Heart left ventricle (tissue), 16 donors: ENCODE data around the gene TMPRSS4. TPM values are rescaled to one million over a fixed set of nuclear protein-coding genes. Genes with fewer than 3 reads are reported as not detected.

Source experiments
- ATAC-seq, 4 donors: fragments of 200-7000 bp; cut with Tn5 transposase; one replicate each; pipeline ENCODE4 v1.9.1; 2020 to 2022; ENCODE audit warnings: moderate library complexity in 4 of 4, mild to moderate bottlenecking in 3 of 4, moderate number of reproducible peaks in 1 of 4
- DNase-seq, 5 donors: peaks; one replicate each; pipeline ENCODE4 v3.0.0-alpha.2; 2020
- H3K27ac ChIP-seq, 12 donors: fragments of 200-600 bp; sonication (generic) in 4 of 12; one replicate each; pipeline versions ENCODE4 v1.5.0 to v1.8.0; 2016 to 2022; ENCODE audit warnings: mild to moderate bottlenecking in 2 of 12
- H3K27me3 ChIP-seq, 9 donors: fragments of 200-600 bp; sonication (generic) in 2 of 9; one replicate each; pipeline versions ENCODE4 v1.5.1 to v1.8.0; 2016 to 2022; ENCODE audit warnings: mild to moderate bottlenecking in 3 of 9
- H3K36me3 ChIP-seq, 9 donors: fragments of 200-600 bp; sonication (generic) in 2 of 9; one replicate each; pipeline versions ENCODE4 v1.5.0 to v1.8.0; 2018 to 2022; ENCODE audit warnings: mild to moderate bottlenecking in 2 of 9
- H3K4me1 ChIP-seq, 12 donors: fragments of 200-600 bp; sonication (generic) in 4 of 12; one replicate each; pipeline versions ENCODE4 v1.5.0 to v1.8.0; 2016 to 2022; ENCODE audit warnings: mild to moderate bottlenecking in 3 of 12
- H3K4me3 ChIP-seq, 12 donors: fragments of 200-600 bp; sonication (generic) in 4 of 12; one replicate each; pipeline versions ENCODE4 v1.5.0 to v1.8.0; 2017 to 2022; ENCODE audit warnings: mild to moderate bottlenecking in 9 of 12, moderate library complexity in 4 of 12
- H3K9me3 ChIP-seq, 12 donors: fragments of 200-600 bp; sonication (generic) in 4 of 12; one replicate each; pipeline versions ENCODE4 v1.5.0 to v1.8.0; 2016 to 2022; ENCODE audit warnings: mild to moderate bottlenecking in 1 of 12
- POLR2A ChIP-seq, 2 donors: fragments of 450-650 bp; IDR thresholded peaks; one replicate each; pipeline ENCODE4 v1.6.1; 2017; ENCODE audit warnings: antibody characterized with exemption in 2 of 2, mild to moderate bottlenecking in 2 of 2, moderate library complexity in 2 of 2
- WGBS, 4 donors: extraction: QIAGEN DNeasy Blood & Tissue Kit in 2 of 4; methylation state at CpG; one replicate each; pipeline versions ENCODE4 v1.1.5 to v1.1.7; 2013 to 2018; 5-methylcytosine and 5-hydroxymethylcytosine counted together
- intact Hi-C, 10 donors: fragments of 100-400 bp; cut with DNase I; formaldehyde crosslinking; loops; one replicate each; pipeline versions ENCODE4 v1.11.1 to v1.14.2; 2022
- polyA plus RNA-seq, 2 donors: library from polyadenylated mRNA; stranded (reverse); fragments of 200-250 nt; gene quantifications; one replicate each; pipeline ENCODE4 v1.2.3, GENCODE V29; 2013
- total RNA-seq, 9 donors: library from RNA; depleted of rRNA in 2 of 9; stranded (reverse); fragments of >200 nt in 2 of 9; fragmentation: NEBNext Ultra II Directional in 3 of 9; extraction: Animal tissue kit (Norgen Biotek cat#: 25700) in 3 of 9; gene quantifications; one replicate each; pipeline versions ENCODE4 v1.1.0 to v1.2.4, GENCODE V29; 2016 to 2023
- TF ChIP-seq, protein P1 (sequence below), 12 donors: fragments of 200-600 bp; sonication (generic) in 4 of 12; IDR thresholded peaks; one replicate each; pipeline versions ENCODE4 v1.5.0 to v1.8.0; 2018 to 2022; ENCODE audit warnings: antibody characterized with exemption in 12 of 12, mild to moderate bottlenecking in 5 of 12
- donor health status: ischemic (EF 13 %, LVEDD 7.1; RV severe dilation, severe dysfunction).
- donor health status: healthy with polysubstance abuse.
- donor health status: DM: no; HTN: yes; CAD: no.
- donor health status: DM: no; HTN: no; CAD: no.
- donor health status: ischemic (EF 25% LVEDD 6.9; RV normal size, moderate dysfunction).
- donor health status: ischemic (EF 25% LVEDD 5.7; RV mildly dilated, moderate dysfunction).
- donor health status: healthy.
- donor health status: DM: yes; HTN: yes; CAD: no.
- donor health status: ischemic (EF 35%, LVEDD 5.7; RV mildly dilated, moderate dysfunction).
- donor health status: nonischemic (EF 11% LVEDD 7.7; RV severe dilation, severe dysfunction).
- donor health status: DM: yes; HTN: yes; CAD: no.
- donor health status: PGD.
- donor health status: ischemic (EF 29% LVEDD 5.4; RV normal size, mild dysfunction).
- donor health status: nonischemic (EF 23%, LVEDD 6.1; RV moderate dilation, normal function).

Gene TMPRSS4
- total and polyA plus RNA-seq, 11 donors: 0.13 to 0.39 (median 0.29) TPM; not detected in 7

DNA sequence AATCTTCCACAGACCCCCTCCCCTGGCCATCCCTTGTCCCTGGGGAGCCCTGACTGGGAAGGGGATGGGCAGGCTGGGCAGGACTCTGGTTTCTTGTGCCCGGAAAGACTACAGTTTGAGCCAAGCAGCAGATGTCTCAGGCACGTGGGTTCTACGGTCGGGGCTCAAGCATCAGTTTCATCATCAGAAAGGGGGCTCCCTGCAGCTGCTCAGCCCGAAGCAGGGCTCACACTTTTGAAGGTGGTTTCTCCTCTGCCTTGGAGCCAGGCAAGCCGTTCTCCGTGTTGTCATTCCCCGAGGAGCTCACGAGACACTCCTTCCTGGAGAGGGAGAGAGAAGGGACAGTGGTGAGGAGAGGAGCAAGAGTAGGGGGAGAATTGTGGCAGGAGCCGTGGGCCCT is 59.9 kb downstream of the TMPRSS4 start:
- DNase-seq: no peak
- Histone ChIP-seq H3K4me1 (peaks cover 0 to under 1% (median 0%) of the 10 kb centered on the region in 12 donors), H3K36me3 (peaks cover 0 to 3% (median 0%) of the 10 kb centered on the region in 9 donors), H3K4me3 (no peak overlapping the region), H3K9me3 (no peaks in the 10 kb centered on the region), H3K27me3 (peaks cover 0 to 3% (median 0%) of the 10 kb centered on the region in 9 donors), H3K27ac (no peak overlapping the region)
- TF ChIP-seq, protein P1, sequence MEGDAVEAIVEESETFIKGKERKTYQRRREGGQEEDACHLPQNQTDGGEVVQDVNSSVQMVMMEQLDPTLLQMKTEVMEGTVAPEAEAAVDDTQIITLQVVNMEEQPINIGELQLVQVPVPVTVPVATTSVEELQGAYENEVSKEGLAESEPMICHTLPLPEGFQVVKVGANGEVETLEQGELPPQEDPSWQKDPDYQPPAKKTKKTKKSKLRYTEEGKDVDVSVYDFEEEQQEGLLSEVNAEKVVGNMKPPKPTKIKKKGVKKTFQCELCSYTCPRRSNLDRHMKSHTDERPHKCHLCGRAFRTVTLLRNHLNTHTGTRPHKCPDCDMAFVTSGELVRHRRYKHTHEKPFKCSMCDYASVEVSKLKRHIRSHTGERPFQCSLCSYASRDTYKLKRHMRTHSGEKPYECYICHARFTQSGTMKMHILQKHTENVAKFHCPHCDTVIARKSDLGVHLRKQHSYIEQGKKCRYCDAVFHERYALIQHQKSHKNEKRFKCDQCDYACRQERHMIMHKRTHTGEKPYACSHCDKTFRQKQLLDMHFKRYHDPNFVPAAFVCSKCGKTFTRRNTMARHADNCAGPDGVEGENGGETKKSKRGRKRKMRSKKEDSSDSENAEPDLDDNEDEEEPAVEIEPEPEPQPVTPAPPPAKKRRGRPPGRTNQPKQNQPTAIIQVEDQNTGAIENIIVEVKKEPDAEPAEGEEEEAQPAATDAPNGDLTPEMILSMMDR (IDR thresholded peaks at IDR 0.05): no peak
- no peak for TF ChIP-seq POLR2A (IDR thresholded peaks at IDR 0.05)
- intact Hi-C loops: no loop called here
- WGBS, 4 donors: 75 to 87% (median 79%) methylated on average over 6 to 10 of the region's 10 CpGs
- no peak for ATAC-seq

DNA sequence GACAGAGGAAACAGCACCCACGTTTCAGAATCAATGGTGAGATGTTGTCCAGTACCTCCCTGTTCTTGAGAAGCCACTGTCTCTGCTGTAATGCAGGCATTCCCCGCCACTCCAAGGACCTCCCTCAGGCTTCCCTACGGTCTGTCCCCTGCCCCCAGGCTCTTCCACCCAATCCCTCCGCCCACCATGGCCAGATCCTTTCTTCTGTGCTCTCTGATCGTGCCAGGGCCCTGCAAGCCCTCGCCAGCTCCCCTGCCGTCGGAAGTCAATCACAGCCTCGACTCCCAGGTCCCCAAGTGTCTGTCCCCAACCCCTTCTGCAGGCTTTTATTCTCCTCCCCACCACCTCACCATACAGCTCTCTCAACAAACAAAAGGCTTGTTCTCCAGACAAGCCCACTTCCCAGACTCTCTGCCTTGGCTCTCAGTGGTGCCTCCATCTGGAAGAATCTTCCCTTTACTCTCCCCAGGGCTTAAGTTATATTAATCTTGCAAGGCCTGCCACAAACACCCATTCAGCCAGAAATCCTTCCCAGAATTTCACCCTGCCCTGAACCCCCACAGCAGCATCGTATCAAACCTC is 62.1 kb downstream of the TMPRSS4 start:
- Histone ChIP-seq H3K27me3 (peaks cover 0 to 3% (median 0%) of the 10 kb centered on the region in 9 donors), H3K36me3 (peaks cover 0 to 3% (median 0%) of the 10 kb centered on the region in 9 donors), H3K4me1 (peaks cover 0 to 17% (median under 1%) of the 10 kb centered on the region in 12 donors), H3K9me3 (no peaks in the 10 kb centered on the region), H3K27ac (no peak overlapping the region), H3K4me3 (no peak overlapping the region)
- intact Hi-C loops: no loop called here
- DNase-seq: no peak
- TF ChIP-seq, protein P1 (IDR thresholded peaks at IDR 0.05): no peak
- TF ChIP-seq POLR2A (IDR thresholded peaks at IDR 0.05): no peak
- no peak for ATAC-seq
- WGBS, 4 donors: 68 to 75% (median 73%) methylated on average over 10 of the region's 10 CpGs

DNA sequence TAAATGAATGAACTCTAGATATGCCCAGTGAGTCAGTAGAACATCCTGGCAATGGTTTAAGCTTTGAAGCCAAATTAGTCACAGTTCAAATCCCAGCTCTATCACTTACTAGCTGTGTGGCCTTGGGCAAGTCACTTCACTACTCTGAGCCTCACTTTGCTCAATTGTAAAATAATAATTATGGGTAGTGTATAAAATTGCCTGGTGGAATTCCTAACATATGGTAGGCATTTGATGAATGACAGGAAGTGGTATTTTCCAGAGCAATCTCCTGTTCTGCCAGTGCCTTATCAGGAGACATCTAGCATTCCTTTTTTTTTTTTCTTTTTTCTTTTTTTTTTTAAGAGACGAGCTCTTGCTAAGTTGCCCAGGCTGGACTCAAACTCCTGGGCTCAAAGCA is 62.7 kb downstream of the TMPRSS4 start:
- ATAC-seq (no peak), DNase-seq (no peak)
- WGBS, 4 donors: 48 to 70% (median 52%) methylated on average over 1 of the region's 1 CpG
- Histone ChIP-seq H3K9me3 (no peaks in the 10 kb centered on the region), H3K27ac (no peak overlapping the region), H3K4me3 (no peak overlapping the region), H3K4me1 (peaks cover 0 to 17% (median 6%) of the 10 kb centered on the region in 12 donors), H3K27me3 (peaks cover 0 to 3% (median 0%) of the 10 kb centered on the region in 9 donors), H3K36me3 (peaks cover 0 to 3% (median 0%) of the 10 kb centered on the region in 9 donors)
- intact Hi-C loops: no loop called here
- TF ChIP-seq, protein P1 (IDR thresholded peaks at IDR 0.05): no peak
- TF ChIP-seq POLR2A (IDR thresholded peaks at IDR 0.05): no peak

DNA sequence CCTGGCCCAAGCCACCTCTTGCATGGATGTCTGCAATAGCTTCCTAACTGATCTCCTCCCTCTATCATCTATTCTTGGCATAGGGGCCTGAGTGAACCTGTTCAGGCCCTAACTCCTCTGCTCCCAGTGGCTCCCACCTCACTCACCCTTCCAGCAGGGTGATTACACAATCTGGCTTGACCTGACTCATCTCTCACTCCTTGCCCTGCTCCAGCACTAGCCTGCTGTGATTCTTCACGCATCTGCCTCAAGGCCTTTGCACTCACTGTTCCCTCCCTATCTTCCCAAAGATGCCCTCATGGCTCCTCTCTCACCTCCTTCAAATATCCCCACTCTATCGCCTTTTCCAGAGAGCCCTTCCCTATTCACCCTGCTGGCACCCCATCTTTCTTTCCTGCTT is 65.2 kb downstream of the TMPRSS4 start:
- no peak for DNase-seq
- Histone ChIP-seq H3K4me1 (peaks cover 0 to 39% (median 14%) of the 10 kb centered on the region in 12 donors), H3K36me3 (peaks cover 0 to under 1% (median 0%) of the 10 kb centered on the region in 9 donors), H3K27ac (no peak overlapping the region), H3K27me3 (peaks cover 0 to 3% (median 0%) of the 10 kb centered on the region in 9 donors), H3K4me3 (no peak overlapping the region), H3K9me3 (no peaks in the 10 kb centered on the region)
- WGBS, 4 donors: 59 to 87% (median 73%) methylated on average over 2 of the region's 2 CpGs
- TF ChIP-seq, protein P1 (IDR thresholded peaks at IDR 0.05): no peak
- TF ChIP-seq POLR2A (IDR thresholded peaks at IDR 0.05): no peak
- intact Hi-C loops: loop anchor here in 5 of 10 donors (10.0 kb wide), 3 partner anchors 77 to 343 kb away; partner anchors contain the start of gene UBE4A (in 3 of the 5)
- no peak for ATAC-seq
